ENCODE measurements around the gene LARP1B. TPM values are rescaled to one million over a fixed set of nuclear protein-coding genes. Genes with fewer than 3 reads are reported as not detected.

Gene LARP1B
- total RNA-seq, 1 donor from 2014 or later, result 27.9 TPM

DNA sequence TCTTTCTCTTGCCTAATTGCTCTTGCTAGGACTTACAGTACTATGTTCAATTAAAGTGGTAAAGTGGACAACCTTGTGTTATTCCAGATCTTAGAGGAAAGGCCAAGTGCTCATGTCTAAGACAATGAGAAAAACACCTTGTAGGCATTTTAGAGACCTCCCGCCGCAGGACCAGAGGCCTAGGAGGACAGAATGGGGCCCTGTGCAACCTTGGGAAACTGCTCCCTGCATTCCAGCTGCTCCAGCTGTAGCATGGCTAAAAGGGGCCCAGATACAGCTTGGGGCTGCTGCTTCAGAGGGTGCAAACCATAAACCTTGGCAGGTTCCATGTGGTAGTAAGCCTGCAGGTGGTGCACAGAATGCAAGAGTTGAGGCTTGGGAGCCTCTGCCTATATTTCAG, 125.5 kb downstream of the LARP1B start:
- Histone ChIP-seq H3F3A (ENCODE audit: low read depth) (no peaks in the 10 kb centered on the region), H4K20me1 (ENCODE audit: low read depth) (no peaks in the 10 kb centered on the region), H2AFZ (replicated peaks) (no peak overlapping the region), H3K4me2 (no peak overlapping the region), H3K4me1 (no peaks in the 10 kb centered on the region), H3K36me3 (no peaks in the 10 kb centered on the region), H3K9ac (no peak overlapping the region), H3K27me3 (no peaks in the 10 kb centered on the region), H3K27ac (no peak overlapping the region), H3K4me3 (no peak overlapping the region), H3K9me3 (ENCODE audit: low read depth) (no peaks in the 10 kb centered on the region), H3K79me2 (ENCODE audit: low read depth) (no peaks in the 10 kb centered on the region)
- Mint-ChIP-seq H3K36me3 (peaks cover 31% of the 10 kb centered on the region), H3K27ac (no peak overlapping the region), H3K4me3 (no peak overlapping the region), H3K9me3 (peaks cover 2% of the 10 kb centered on the region), H3K4me1 (no peaks in the 10 kb centered on the region), H3K27me3 (ENCODE audit: insufficient read depth, low read depth) (no peaks in the 10 kb centered on the region)
- no peak for DNase-seq (ENCODE audit: low spot score)
- TF ChIP-seq, protein P1, sequence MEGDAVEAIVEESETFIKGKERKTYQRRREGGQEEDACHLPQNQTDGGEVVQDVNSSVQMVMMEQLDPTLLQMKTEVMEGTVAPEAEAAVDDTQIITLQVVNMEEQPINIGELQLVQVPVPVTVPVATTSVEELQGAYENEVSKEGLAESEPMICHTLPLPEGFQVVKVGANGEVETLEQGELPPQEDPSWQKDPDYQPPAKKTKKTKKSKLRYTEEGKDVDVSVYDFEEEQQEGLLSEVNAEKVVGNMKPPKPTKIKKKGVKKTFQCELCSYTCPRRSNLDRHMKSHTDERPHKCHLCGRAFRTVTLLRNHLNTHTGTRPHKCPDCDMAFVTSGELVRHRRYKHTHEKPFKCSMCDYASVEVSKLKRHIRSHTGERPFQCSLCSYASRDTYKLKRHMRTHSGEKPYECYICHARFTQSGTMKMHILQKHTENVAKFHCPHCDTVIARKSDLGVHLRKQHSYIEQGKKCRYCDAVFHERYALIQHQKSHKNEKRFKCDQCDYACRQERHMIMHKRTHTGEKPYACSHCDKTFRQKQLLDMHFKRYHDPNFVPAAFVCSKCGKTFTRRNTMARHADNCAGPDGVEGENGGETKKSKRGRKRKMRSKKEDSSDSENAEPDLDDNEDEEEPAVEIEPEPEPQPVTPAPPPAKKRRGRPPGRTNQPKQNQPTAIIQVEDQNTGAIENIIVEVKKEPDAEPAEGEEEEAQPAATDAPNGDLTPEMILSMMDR (IDR thresholded peaks at IDR 0.05), result no peak
- TF ChIP-seq EZH2 (IDR thresholded peaks at IDR 0.05), result no peak

DNA sequence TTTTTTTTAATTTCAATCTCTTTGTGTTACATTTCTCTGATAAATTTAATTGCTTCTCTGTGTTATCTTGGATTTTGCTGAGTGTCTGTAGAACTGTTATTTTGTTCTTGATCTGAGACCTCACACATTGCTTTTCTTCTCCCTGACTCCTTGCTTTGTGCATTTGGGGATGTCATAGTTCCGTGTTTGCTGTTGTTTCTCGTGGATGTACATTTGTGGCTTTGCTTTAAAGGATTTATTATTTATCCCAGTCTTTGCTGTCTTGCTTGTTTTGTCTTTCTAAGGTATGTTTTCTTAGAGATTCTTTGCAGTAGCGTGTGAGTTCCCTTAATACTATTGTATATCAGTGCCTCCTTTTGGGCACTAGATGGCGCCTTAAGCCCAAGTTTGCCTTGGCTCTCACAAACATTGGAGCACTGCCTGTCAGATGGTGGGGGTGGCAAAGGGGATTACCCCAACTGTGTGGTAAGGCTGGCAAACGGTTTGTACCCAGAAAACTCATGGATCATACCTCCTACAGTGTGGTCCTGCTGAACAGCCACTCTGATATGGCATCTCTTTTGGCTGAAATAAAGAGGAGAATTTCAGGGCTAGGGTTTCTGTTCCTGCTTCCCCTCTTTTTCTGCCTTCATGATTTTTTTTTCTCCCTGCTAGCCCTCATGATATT, 130.1 kb downstream of the LARP1B start:
- Mint-ChIP-seq H3K4me3 (no peak overlapping the region), H3K36me3 (peaks cover 15% of the 10 kb centered on the region), H3K27me3 (ENCODE audit: insufficient read depth, low read depth) (no peaks in the 10 kb centered on the region), H3K4me1 (no peaks in the 10 kb centered on the region), H3K9me3 (no peaks in the 10 kb centered on the region), H3K27ac (no peak overlapping the region)
- H3K27ac ChIP-seq, result no peak overlapping the region
- no peaks in the 10 kb centered on the region for H3F3A ChIP-seq (ENCODE audit: low read depth)
- DNase-seq (ENCODE audit: low spot score), result peak; percentile 80
- TF ChIP-seq EZH2 (IDR thresholded peaks at IDR 0.05), result no peak
- TF ChIP-seq, protein P1 (IDR thresholded peaks at IDR 0.05), result peak; percentile 97
- no peaks in the 10 kb centered on the region for H3K4me1 ChIP-seq
- no peak overlapping the region for H3K4me3 ChIP-seq
- no peaks in the 10 kb centered on the region for H3K36me3 ChIP-seq
- H3K4me2 ChIP-seq, result no peak overlapping the region
- H3K9me3 ChIP-seq (ENCODE audit: low read depth), result no peaks in the 10 kb centered on the region
- H3K27me3 ChIP-seq, result no peaks in the 10 kb centered on the region
- H4K20me1 ChIP-seq (ENCODE audit: low read depth), result no peaks in the 10 kb centered on the region
- H3K79me2 ChIP-seq (ENCODE audit: low read depth), result no peaks in the 10 kb centered on the region
- H2AFZ ChIP-seq (replicated peaks), result peak overlapping the region; percentile 36
- no peak overlapping the region for H3K9ac ChIP-seq

DNA sequence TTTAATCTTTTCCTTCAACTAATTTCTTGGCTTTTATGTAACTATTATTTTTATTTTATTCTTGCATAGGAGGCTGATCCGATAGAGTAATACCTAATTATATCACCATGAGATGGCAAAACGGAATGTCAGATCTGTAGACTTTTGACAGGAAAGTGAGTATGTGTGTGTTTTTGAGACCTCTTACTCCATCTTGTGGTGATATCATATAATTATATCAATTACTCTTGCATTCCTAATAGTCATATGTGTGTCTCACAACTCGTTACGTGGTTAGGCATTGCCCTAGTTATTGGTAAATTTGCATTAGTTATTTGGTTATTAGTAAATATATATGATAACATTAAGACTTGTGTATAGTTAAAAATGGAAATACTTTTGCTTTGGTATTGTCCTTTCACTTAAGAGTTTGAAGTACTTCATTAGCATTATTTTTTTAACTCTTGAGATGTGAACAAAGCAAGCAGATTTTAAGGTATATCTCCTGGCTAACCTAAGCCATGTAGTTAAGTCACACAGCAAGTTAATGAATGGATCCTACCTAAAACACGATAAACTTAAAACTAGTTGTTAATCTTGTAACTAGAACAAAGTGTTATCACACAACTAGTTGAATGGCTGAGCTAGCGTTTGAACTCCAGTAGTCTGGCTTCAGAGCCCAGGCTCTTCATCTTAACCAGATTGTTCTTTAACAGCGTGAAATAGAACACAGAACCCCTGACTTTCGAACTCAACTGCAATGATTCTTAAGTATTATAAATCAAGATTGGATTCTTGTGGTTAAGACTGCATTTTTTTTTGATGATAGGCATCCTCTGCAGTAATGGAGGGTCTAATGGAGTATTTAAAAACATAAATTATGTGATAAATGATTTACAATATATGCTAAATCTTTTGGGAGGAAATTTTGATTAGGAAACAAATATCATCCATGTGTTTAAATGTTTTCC, 159.4 kb downstream of the LARP1B start:
- H3K36me3 ChIP-seq, result no peaks in the 10 kb centered on the region
- H3K4me3 ChIP-seq, result no peak overlapping the region
- H3K4me2 ChIP-seq, result no peak overlapping the region
- H3K79me2 ChIP-seq (ENCODE audit: low read depth), result no peaks in the 10 kb centered on the region
- no peaks in the 10 kb centered on the region for H3K27me3 ChIP-seq
- no peaks in the 10 kb centered on the region for H3K4me1 Mint-ChIP-seq
- H3K9me3 ChIP-seq (ENCODE audit: low read depth), result no peaks in the 10 kb centered on the region
- H3K27me3 Mint-ChIP-seq (ENCODE audit: insufficient read depth, low read depth), result no peaks in the 10 kb centered on the region
- DNase-seq (ENCODE audit: low spot score), result no peak
- H3K9ac ChIP-seq, result no peak overlapping the region
- H3K27ac Mint-ChIP-seq, result no peak overlapping the region
- no peak overlapping the region for H3K4me3 Mint-ChIP-seq
- no peak overlapping the region for H3K27ac ChIP-seq
- H3K36me3 Mint-ChIP-seq, result no peaks in the 10 kb centered on the region
- TF ChIP-seq, protein P1 (IDR thresholded peaks at IDR 0.05), result peak; percentile 34
- no peak for TF ChIP-seq EZH2phosphoT487 (IDR thresholded peaks at IDR 0.05)
- no peak for TF ChIP-seq EZH2 (IDR thresholded peaks at IDR 0.05)
- no peak overlapping the region for H2AFZ ChIP-seq (replicated peaks)
- no peaks in the 10 kb centered on the region for H3K4me1 ChIP-seq
- no peaks in the 10 kb centered on the region for H3F3A ChIP-seq (ENCODE audit: low read depth)
- no peaks in the 10 kb centered on the region for H3K9me3 Mint-ChIP-seq
- H4K20me1 ChIP-seq (ENCODE audit: low read depth), result no peaks in the 10 kb centered on the region

Data from neural progenitor cell (in vitro differentiated cells).